HCT116 (cell line): ENCODE results near the gene EID2. TPM values are rescaled to one million over a fixed set of nuclear protein-coding genes. Genes with fewer than 3 reads are reported as not detected.

ENCODE experiments used
- total RNA-seq: library from RNA; stranded (reverse); gene quantifications from one replicate; pipeline ENCODE4 v1.2.1, GENCODE V29; 2021; ENCODE audit not compliant: unreplicated experiment

EID2 gene
- total RNA-seq, 1 experiment from 2014 or later, result 11.7 TPM

Other genes starting within 250 kb of the EID2 start
- not detected for gene IFNL1, start 243.8 kb downstream of the EID2 start, total RNA-seq
- 13.8 TPM for gene LRFN1, start 219.3 kb downstream of the EID2 start, total RNA-seq
- gene GMFG, start 204.1 kb downstream of the EID2 start, total RNA-seq, result 0.61 TPM
- 127 TPM for gene SAMD4B, start 197.7 kb downstream of the EID2 start, total RNA-seq
- gene PAF1, start 149.1 kb downstream of the EID2 start, total RNA-seq, result 53.5 TPM
- gene MED29, start 148.8 kb downstream of the EID2 start, total RNA-seq, result 32.0 TPM
- gene ZFP36, start 133.3 kb downstream of the EID2 start, total RNA-seq, result 131 TPM
- gene PLEKHG2, start 127.5 kb downstream of the EID2 start, total RNA-seq, result 29.0 TPM
- gene RPS16, start 104.2 kb downstream of the EID2 start, total RNA-seq, result 3,365 TPM
- 120 TPM for gene SUPT5H, start 94.6 kb downstream of the EID2 start, total RNA-seq
- gene TIMM50, start 59.3 kb downstream of the EID2 start, total RNA-seq, result 111 TPM
- 0.17 TPM for gene DLL3, start 41.2 kb downstream of the EID2 start, total RNA-seq
- not detected for gene SELENOV, start 25.0 kb downstream of the EID2 start, total RNA-seq
- 1.2 TPM for gene EID2B, start 7.3 kb downstream of the EID2 start, total RNA-seq
- gene LGALS13, start 62.4 kb upstream of the EID2 start, total RNA-seq, result not detected
- gene LGALS16, start 115.8 kb upstream of the EID2 start, total RNA-seq, result not detected
- gene LGALS14, start 164.3 kb upstream of the EID2 start, total RNA-seq, result not detected
- not detected for gene CLC, start 197.9 kb upstream of the EID2 start, total RNA-seq
- gene LEUTX, start 238.7 kb upstream of the EID2 start, total RNA-seq, result not detected